IPS-20b (cell line): ENCODE results near the gene A3GALT2.

Source experiments
- H3K27ac ChIP-seq: one replicate; pipeline ENCODE4 v1.5.1; 2013; ENCODE audit warnings: low read length
- H3K27me3 ChIP-seq: 2 replicates; pipeline ENCODE4 v1.6.1; 2013; ENCODE audit warnings: mild to moderate bottlenecking, low read length, inconsistent platforms; ENCODE audit not compliant: insufficient read depth
- H3K36me3 ChIP-seq: 2 replicates; pipeline ENCODE4 v1.6.1; 2013; ENCODE audit warnings: low read depth, mild to moderate bottlenecking, inconsistent platforms, low read length, moderate library complexity; ENCODE audit not compliant: insufficient read depth
- H3K4me1 ChIP-seq: 2 replicates; pipeline ENCODE4 v1.6.1; 2013; ENCODE audit warnings: mild to moderate bottlenecking, control low read depth, inconsistent platforms, low read length, moderate library complexity; ENCODE audit not compliant: insufficient read depth
- H3K4me3 ChIP-seq: 2 replicates; pipeline ENCODE4 v1.5.1; 2013; ENCODE audit warnings: mild to moderate bottlenecking, low read length, inconsistent platforms
- H3K9ac ChIP-seq: 2 replicates; pipeline ENCODE4 v1.6.1; 2013; ENCODE audit warnings: low read depth, mild to moderate bottlenecking, inconsistent platforms, low read length, moderate library complexity
- H3K9me3 ChIP-seq: 2 replicates; pipeline ENCODE4 v1.6.1; 2013; ENCODE audit warnings: mild to moderate bottlenecking, low read depth, low read length, inconsistent platforms; ENCODE audit not compliant: insufficient read depth

A3GALT2 gene

GRCh38 chr1:33307494-33307864 is 13.4 kb downstream of the A3GALT2 start:
- Histone ChIP-seq H3K9ac (no peak overlapping the region), H3K4me1 (no peaks in the 10 kb centered on the region), H3K27me3 (peaks cover 23% of the 10 kb centered on the region), H3K9me3 (no peaks in the 10 kb centered on the region), H3K4me3 (no peak overlapping the region), H3K36me3 (no peaks in the 10 kb centered on the region), H3K27ac (no peak overlapping the region)

- no peaks in the 10 kb centered on the region for H3K4me1 ChIP-seq
- no peak overlapping the region for H3K27ac ChIP-seq
- H3K4me3 ChIP-seq = peak overlapping the region; percentile 38; the same call in 1 of the 2 replicates
- H3K27me3 ChIP-seq = peaks cover 23% of the 10 kb centered on the region
- H3K36me3 ChIP-seq = no peaks in the 10 kb centered on the region
- H3K9ac ChIP-seq = no peak overlapping the region
- no peaks in the 10 kb centered on the region for H3K9me3 ChIP-seq
Measured at GRCh38 chr1:33306653-33307493, 14.0 kb downstream of the A3GALT2 start.

DNA sequence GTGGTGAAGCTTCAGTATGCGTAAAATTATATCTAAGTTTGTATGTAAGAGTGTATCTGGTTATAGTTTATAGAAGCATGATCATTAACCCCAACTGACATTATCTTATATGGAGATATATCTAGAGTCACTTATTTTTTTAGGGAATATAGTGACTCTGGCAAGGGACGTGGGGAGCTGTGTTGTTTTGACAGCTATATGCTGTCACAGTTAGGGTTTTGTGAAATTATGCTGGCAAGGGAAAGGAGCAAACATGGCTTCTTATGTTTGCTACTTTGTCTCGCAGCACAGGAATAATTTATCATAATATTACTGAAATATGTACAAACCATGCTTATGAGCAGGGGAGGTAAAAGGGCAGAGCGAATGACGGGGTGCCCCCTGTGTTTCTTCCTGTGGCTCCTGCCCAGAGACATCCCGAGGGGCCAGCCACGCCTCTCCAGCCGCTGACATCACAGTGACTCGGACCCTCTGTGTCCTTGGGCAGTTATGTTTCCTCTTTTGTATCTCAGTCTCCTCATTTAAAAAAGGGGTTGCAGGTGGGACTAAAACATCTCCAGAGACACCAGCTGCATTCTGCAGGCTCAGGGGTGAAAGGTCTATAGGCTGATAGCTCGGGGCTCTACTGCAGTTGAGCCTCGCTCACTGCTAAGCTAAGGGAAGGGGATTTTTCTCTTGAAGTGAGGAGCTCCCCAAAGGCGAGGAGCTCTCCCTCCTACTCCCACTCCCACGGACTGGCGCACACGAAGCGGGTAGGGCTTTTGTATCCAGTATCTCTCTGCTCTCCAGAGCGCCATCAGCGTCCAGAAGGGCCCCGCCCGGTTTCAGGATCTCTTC is 14.9 kb downstream of the A3GALT2 start:
- H3K4me1 ChIP-seq = no peaks in the 10 kb centered on the region
- no peaks in the 10 kb centered on the region for H3K9me3 ChIP-seq
- H3K4me3 ChIP-seq = peak overlapping the region; percentile 38; the same call in 1 of the 2 replicates
- H3K27me3 ChIP-seq = peaks cover 23% of the 10 kb centered on the region
- H3K36me3 ChIP-seq = no peaks in the 10 kb centered on the region
- no peak overlapping the region for H3K9ac ChIP-seq
- H3K27ac ChIP-seq = no peak overlapping the region

- Histone ChIP-seq H3K4me3 (no peak overlapping the region), H3K9me3 (no peaks in the 10 kb centered on the region), H3K36me3 (no peaks in the 10 kb centered on the region), H3K27ac (no peak overlapping the region), H3K9ac (no peak overlapping the region), H3K4me1 (no peaks in the 10 kb centered on the region; the same call in 1 of the 2 replicates), H3K27me3 (peaks cover 23% of the 10 kb centered on the region)
Measured at GRCh38 chr1:33305016-33305415, 15.9 kb downstream of the A3GALT2 start.

DNA sequence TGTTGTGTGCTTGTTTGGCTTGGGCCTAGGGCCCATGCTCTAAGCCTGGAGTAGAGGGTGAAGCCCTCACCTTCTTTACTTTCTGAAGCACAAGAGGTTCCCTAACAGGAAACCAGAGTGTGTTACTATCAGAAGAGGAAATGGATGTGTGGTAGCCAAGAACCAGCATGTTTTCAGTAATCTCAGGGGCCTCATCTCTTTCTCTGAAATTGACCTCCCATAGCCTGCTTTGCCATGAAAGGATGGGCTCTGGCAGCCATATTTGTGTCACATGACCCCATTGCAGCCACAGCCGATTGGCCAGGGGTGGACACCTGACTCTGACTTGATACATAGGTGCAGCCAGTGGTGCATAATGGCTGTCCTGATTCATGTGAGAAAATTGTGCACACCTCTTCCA is 18.6 kb downstream of the A3GALT2 start:
- Histone ChIP-seq H3K4me3 (no peak overlapping the region), H3K27ac (no peak overlapping the region)

DNA sequence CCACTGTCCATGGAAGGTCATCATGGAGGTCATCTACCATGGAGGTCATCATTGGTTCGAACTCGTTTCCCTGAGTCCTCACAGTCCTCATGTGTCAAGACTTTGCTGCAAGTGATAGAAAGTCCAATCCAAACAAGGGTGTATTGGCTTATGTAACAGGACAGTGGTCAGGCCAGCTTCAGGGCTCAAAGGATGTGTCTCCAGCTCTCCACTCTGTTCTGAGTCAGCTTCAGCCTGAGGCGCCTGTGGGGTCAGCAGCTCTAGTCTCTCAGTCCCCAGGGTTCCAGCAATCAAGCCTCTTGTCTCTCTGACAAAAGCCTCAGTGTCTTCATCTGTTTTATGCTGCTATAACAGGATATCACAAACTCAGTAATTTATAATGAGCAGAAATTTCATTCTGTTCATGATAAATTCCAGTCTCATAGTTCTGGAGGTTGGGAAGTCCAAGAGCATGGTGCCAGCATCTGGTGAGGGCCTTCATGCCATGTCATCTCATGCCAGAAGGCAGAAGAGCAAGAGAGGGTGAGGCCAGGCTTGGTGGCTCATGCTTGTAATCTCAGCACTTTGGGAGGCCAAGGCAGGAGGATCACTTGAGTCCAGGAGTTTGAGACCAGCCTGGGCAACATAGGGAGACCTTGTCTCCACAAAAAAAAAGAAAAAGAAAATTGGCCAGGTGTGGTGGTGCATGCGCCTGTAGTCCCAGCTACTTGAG is 19.5 kb downstream of the A3GALT2 start:
- no peaks in the 10 kb centered on the region for H3K9me3 ChIP-seq
- H3K27ac ChIP-seq = no peak overlapping the region
- no peaks in the 10 kb centered on the region; the same call in 1 of the 2 replicates for H3K4me1 ChIP-seq
- peaks cover 15% of the 10 kb centered on the region for H3K27me3 ChIP-seq
- peaks cover 25% of the 10 kb centered on the region for H3K36me3 ChIP-seq
- H3K4me3 ChIP-seq = no peak overlapping the region
- no peak overlapping the region for H3K9ac ChIP-seq

More for the DNA sequence above, 18.6 kb downstream of the A3GALT2 start:
- Histone ChIP-seq H3K9ac (no peak overlapping the region), H3K27me3 (peaks cover 23% of the 10 kb centered on the region), H3K36me3 (peaks cover 16% of the 10 kb centered on the region), H3K4me1 (no peaks in the 10 kb centered on the region; the same call in 1 of the 2 replicates), H3K9me3 (no peaks in the 10 kb centered on the region)

DNA sequence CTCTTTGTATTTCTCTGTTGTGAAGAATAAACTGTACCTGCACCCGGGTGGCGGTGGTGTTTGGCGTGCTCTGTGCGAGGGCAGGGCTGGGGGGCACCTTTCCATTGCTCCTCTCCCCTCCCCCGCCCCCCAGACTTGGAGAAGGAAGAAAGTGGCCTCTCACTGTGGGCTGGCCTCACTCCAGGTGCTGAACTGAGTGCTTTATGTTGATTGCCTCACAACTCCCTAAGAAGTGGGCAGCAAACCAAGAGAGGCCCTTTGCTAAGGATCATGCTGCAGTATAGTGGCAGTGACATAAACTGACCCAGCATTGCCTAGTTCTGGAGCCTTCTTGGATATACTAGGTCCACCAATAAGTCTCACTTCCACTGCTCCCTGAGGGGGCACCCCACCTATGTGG is 20.2 kb downstream of the A3GALT2 start:
- H3K36me3 ChIP-seq = peaks cover 32% of the 10 kb centered on the region
- H3K9ac ChIP-seq = no peak overlapping the region
- H3K4me1 ChIP-seq = no peaks in the 10 kb centered on the region; the same call in 1 of the 2 replicates
- peaks cover 7% of the 10 kb centered on the region for H3K27me3 ChIP-seq
- no peaks in the 10 kb centered on the region for H3K9me3 ChIP-seq
- H3K4me3 ChIP-seq = no peak overlapping the region
- H3K27ac ChIP-seq = no peak overlapping the region

DNA sequence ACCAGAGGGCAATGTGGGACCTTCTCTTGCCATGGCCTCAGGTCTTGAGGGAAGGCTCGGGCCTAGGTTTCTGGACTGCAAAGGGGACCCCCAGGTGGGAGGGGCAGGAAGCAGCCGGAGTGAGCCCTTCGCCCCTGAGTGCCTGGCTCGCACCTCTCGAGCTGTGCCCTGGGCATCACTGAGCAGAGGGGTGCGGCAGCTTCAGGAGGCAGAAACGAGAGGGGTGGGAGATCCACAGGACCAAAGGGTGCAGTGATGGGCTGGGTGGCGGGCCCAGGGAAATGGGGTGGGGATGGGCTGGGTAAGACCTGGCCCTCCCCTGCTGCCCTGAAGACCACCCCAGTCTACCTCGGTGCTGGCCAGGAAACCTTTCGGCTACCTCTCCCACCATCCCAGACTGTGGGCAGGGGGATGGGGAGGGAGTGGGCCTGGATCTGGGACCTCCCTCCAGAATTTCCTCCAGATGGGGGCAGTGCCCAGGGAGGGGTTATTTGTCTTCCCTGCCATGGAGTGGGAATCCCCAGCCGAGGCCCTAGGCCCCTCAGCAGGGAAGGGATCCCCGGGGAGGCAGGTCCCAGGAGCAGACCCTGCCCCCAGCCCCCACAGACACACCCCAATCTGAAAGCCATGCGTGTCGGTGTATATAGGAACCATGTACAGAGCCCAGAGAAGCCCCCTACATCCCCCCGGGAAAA is 21.3 kb downstream of the A3GALT2 start:
- Histone ChIP-seq H3K4me1 (no peaks in the 10 kb centered on the region; the same call in 1 of the 2 replicates), H3K27ac (no peak overlapping the region), H3K9me3 (no peaks in the 10 kb centered on the region), H3K27me3 (no peaks in the 10 kb centered on the region), H3K9ac (no peak overlapping the region), H3K4me3 (no peak overlapping the region), H3K36me3 (peaks cover 37% of the 10 kb centered on the region)

DNA sequence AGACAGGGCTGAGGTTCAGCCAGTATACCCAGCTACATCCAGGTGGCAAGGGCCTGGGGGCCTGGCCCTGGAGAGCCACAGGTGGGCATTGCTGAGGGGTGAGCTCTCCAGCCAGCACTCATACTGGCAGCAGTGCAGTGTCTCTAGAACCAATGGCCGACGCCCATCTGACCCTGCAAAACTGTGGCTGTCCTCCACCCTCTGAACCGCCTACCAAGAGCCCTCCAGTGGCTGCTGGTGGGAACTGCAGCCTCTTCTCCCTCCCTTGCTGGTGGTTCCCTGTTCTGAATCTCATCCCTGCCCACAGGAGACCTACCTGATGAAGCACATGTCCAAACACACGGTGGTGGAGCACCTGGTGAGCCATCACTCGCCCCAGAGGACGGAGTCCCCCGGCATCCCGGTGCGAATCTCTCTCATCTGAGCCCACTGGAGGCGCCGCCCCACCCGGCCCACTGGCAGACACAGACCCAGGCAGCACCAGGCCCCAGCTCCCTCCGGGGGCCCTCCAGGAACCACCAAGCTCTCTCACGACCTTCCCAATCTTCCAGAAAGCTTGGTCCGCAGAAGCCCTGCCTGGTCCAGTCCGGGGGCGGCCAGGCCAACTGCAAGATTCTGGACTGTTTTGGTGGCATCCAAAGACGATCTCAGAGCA is 22.1 kb downstream of the A3GALT2 start:
- no peak overlapping the region for H3K4me3 ChIP-seq
- H3K27ac ChIP-seq = no peak overlapping the region
- no peak overlapping the region for H3K9ac ChIP-seq
- no peaks in the 10 kb centered on the region; the same call in 1 of the 2 replicates for H3K4me1 ChIP-seq
- no peaks in the 10 kb centered on the region for H3K27me3 ChIP-seq
- H3K9me3 ChIP-seq = no peaks in the 10 kb centered on the region
- H3K36me3 ChIP-seq = peaks cover 44% of the 10 kb centered on the region

DNA sequence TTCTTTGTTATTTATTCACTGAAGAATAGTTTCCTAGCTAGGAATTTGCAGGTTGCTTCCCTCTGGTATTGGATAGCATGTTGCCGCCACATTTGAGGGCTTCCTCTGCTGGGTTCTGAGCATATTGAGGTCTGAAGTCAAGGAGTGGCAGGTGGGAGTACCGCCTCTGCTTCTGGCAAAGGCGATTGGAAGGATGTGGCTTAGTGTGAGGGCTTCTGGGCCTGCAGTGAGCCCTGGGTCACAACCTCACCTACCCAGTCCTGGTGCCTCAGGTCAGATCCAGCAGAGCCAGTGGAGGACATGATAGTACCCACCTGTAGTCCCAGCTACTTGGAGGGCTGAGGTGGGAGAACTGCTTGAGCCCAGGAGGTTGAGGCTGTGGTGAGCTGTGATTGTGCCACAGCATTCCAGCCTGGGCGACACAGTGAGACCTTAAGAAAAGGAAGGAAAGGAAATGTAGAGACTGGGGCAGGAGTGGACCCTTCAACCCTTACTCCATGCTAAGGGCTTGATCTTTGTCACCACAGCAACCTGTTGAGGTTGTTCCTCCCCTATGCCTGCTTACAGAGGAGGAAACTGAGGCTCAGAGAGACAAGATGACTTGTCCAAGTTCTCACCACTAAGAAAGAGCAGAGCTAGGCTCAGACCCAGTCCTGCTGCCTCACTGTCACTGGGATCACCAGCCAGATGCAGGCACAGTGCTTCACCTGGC is 22.8 kb downstream of the A3GALT2 start:
- Histone ChIP-seq H3K27me3 (no peaks in the 10 kb centered on the region), H3K4me1 (no peaks in the 10 kb centered on the region; the same call in 1 of the 2 replicates), H3K9me3 (no peaks in the 10 kb centered on the region), H3K27ac (no peak overlapping the region), H3K9ac (no peak overlapping the region), H3K4me3 (no peak overlapping the region), H3K36me3 (peaks cover 47% of the 10 kb centered on the region)
